WI38 (cell line): Measurements from ENCODE around the gene EEF1AKMT1.

ENCODE experiments used
- H3K4me3 ChIP-seq: 2 replicates; pipeline ENCODE4 v1.5.1; 2011; ENCODE audit warnings: low read depth, mild to moderate bottlenecking, control low read depth, low read length
- CTCF ChIP-seq: IDR thresholded peaks from 2 replicates; pipeline ENCODE4 v1.5.1; 2012; ENCODE audit warnings: low read depth, mild to moderate bottlenecking, control low read depth, low read length

EEF1AKMT1 gene

GRCh38 chr13:20696073-20696472, 77.7 kb downstream of the EEF1AKMT1 start:
- no peak for TF ChIP-seq CTCF
- no peak overlapping the region for H3K4me3 ChIP-seq

- H3K4me3 ChIP-seq = no peak overlapping the region
- no peak for TF ChIP-seq CTCF
These were observed 82.1 kb downstream of the EEF1AKMT1 start for GRCh38 chr13:20691616-20692015.

GRCh38 chr13:20689291-20689690, 84.5 kb downstream of the EEF1AKMT1 start:
- no peak for TF ChIP-seq CTCF
- no peak overlapping the region for H3K4me3 ChIP-seq

- H3K4me3 ChIP-seq = no peak overlapping the region
- no peak for TF ChIP-seq CTCF
These were observed 86.7 kb downstream of the EEF1AKMT1 start for GRCh38 chr13:20686863-20687579.

GRCh38 chr13:20686167-20686566, 87.6 kb downstream of the EEF1AKMT1 start:
- no peak overlapping the region for H3K4me3 ChIP-seq
- TF ChIP-seq CTCF = no peak

- H3K4me3 ChIP-seq = no peak overlapping the region
- no peak for TF ChIP-seq CTCF
These were observed 88.7 kb downstream of the EEF1AKMT1 start for GRCh38 chr13:20685092-20685491.

GRCh38 chr13:20684546-20684945, 89.2 kb downstream of the EEF1AKMT1 start:
- TF ChIP-seq CTCF = no peak
- H3K4me3 ChIP-seq = no peak overlapping the region
